HCT116 (cell line): Measurements from ENCODE around the gene NDUFB7. TPM values are rescaled to one million over a fixed set of nuclear protein-coding genes. Genes with fewer than 3 reads are reported as not detected.
"Not testable (repeated sequence)": the region's sequence is repeated elsewhere in the genome, so short reads cannot be mapped to it uniquely, and the experiment has no call there.

Source experiments
- ATAC-seq: fragments of 200-7000 bp; cut with Tn5 transposase; 2 replicates; pipeline ENCODE4 v1.9.1; 2020; ENCODE audit warnings: mild to moderate bottlenecking, moderate library complexity
- BruUV-seq: library from RNA; stranded (reverse); fragments of 400-500 nt; replicated peaks from 2 replicates; lab custom pipeline; 2021; lab: Mats Ljungman, UMichigan
- CTCF ChIA-PET: fragments of 300-600 bp; sonication (Branson Sonifier 250); formaldehyde crosslinking; loops from one replicate; lab custom pipeline; 2021; ENCODE audit warnings: antibody characterized with exemption; lab: Charles Lee
- POLR2A ChIA-PET: fragments of 300-600, 350-600 bp; sonication (Branson Sonifier 250); formaldehyde crosslinking; loops from one replicate; lab custom pipeline; 2021; ENCODE audit warnings: antibody characterized with exemption; lab: Charles Lee
- RAD21 ChIA-PET, 2 experiments: fragments of 300-600 bp; sonication (Branson Sonifier 250); formaldehyde crosslinking; loops; one replicate each; lab custom pipeline; 2023; ENCODE audit warnings: low total read pairs in 2 of 2; ENCODE audit not compliant: uncharacterized antibody in 2 of 2, unreplicated experiment in 2 of 2, low non-redundant PET in 1 of 2; lab: Charles Lee
- DNase-seq: peaks from one replicate; pipeline ENCODE4 v3.0.0-alpha.2; 2010; ENCODE audit warnings: low read depth, low spot score
- H2AFZ ChIP-seq: fragments of 200-600 bp; shearing (Covaris generic), sonication (generic); 2 replicates; pipeline ENCODE4 v1.6.1; 2017; ENCODE audit warnings: low read depth, mixed run types, mixed read lengths, antibody characterized with exemption, low read length; ENCODE audit not compliant: poor library complexity, severe bottlenecking
- H3K27ac ChIP-seq: 2 replicates; pipeline ENCODE4 v1.5.1; 2012; ENCODE audit warnings: low read depth, low read length
- H3K27me3 ChIP-seq: fragments of 200-600 bp; sonication (generic); 2 replicates; pipeline ENCODE4 v1.6.1; 2016; ENCODE audit warnings: mixed run types, low read length, mixed read lengths; ENCODE audit not compliant: insufficient read depth
- H3K36me3 ChIP-seq, 2 experiments: fragments of 200-500 bp in 1 of 2; fragments of 200-600 bp in 1 of 2; sonication (Bioruptor generic) in 1 of 2; sonication (generic) in 1 of 2; 2 replicates each; pipeline versions ENCODE4 v1.5.1 to v1.6.1; 2014 to 2016; ENCODE audit warnings: low read length in 2 of 2, inconsistent platforms in 1 of 2, mixed read lengths in 1 of 2, mixed run types in 1 of 2; ENCODE audit not compliant: insufficient read depth in 2 of 2, control insufficient read depth in 1 of 2
- H3K4me1 ChIP-seq, 2 experiments: fragments of 200-600 bp in 1 of 2; sonication (generic) in 1 of 2; 2 replicates each; pipeline versions ENCODE4 v1.5.1 to v1.6.1; 2012 to 2017; ENCODE audit warnings: low read length in 2 of 2, inconsistent platforms in 1 of 2, mild to moderate bottlenecking in 1 of 2, mixed read lengths in 1 of 2, mixed run types in 1 of 2, moderate library complexity in 1 of 2; ENCODE audit not compliant: insufficient read depth in 2 of 2, control insufficient read depth in 1 of 2
- H3K4me2 ChIP-seq: fragments of 200-600 bp; sonication (generic); 2 replicates; pipeline ENCODE4 v1.6.1; 2017; ENCODE audit warnings: mixed run types, low read length, mixed read lengths
- H3K4me3 ChIP-seq, 2 experiments: fragments of 200-600 bp in 1 of 2; sonication (generic) in 1 of 2; replicated peaks in 1 of 2; 2 replicates each; pipeline ENCODE4 v1.5.1; 2011 to 2016; ENCODE audit warnings: low read length in 2 of 2, control low read depth in 1 of 2, low read depth in 1 of 2, mild to moderate bottlenecking in 1 of 2, mixed read lengths in 1 of 2, mixed run types in 1 of 2
- H3K79me2 ChIP-seq: fragments of 200-600 bp; sonication (generic); 2 replicates; pipeline ENCODE4 v1.6.1; 2017; ENCODE audit warnings: mild to moderate bottlenecking, mixed run types, low read length, moderate library complexity, mixed read lengths; ENCODE audit not compliant: insufficient read depth
- H3K9ac ChIP-seq: fragments of 200-600 bp; sonication (generic); 2 replicates; pipeline ENCODE4 v1.6.1; 2016; ENCODE audit warnings: low read length, mixed read lengths
- H3K9me2 ChIP-seq: fragments of 200-600 bp; sonication (generic), shearing (Covaris generic); 2 replicates; pipeline ENCODE4 v1.6.1; 2017; ENCODE audit warnings: mixed run types, mild to moderate bottlenecking, moderate library complexity; ENCODE audit not compliant: insufficient read depth
- H3K9me3 ChIP-seq, 2 experiments: fragments of 200-500 bp in 1 of 2; fragments of 200-600 bp in 1 of 2; sonication (Bioruptor generic) in 1 of 2; sonication (generic) in 1 of 2; 2 replicates each; pipeline ENCODE4 v1.6.1; 2014 to 2017; ENCODE audit warnings: low read length in 2 of 2, mixed read lengths in 2 of 2, inconsistent platforms in 1 of 2, low read depth in 1 of 2, mild to moderate bottlenecking in 1 of 2, mixed run types in 1 of 2, moderate library complexity in 1 of 2; ENCODE audit not compliant: control insufficient read depth in 1 of 2, insufficient read depth in 1 of 2
- H4K20me1 ChIP-seq: fragments of 200-600 bp; sonication (generic), shearing (Covaris generic); 2 replicates; pipeline ENCODE4 v1.6.1; 2017; ENCODE audit warnings: mixed run types, mild to moderate bottlenecking, moderate library complexity; ENCODE audit not compliant: insufficient read depth
- SP1 ChIP-seq: IDR thresholded peaks from 2 replicates; pipeline ENCODE4 v1.6.1; 2012; ENCODE audit warnings: low read depth
- ZBTB33 ChIP-seq: IDR thresholded peaks from 2 replicates; pipeline ENCODE4 v1.6.1; 2011; ENCODE audit warnings: mild to moderate bottlenecking, low read length, moderate library complexity; ENCODE audit not compliant: insufficient replicate concordance; ENCODE audit errors: extremely low read depth
- intact Hi-C: fragments of 100-400 bp; cut with micrococcal nuclease; formaldehyde crosslinking; loops from 2 replicates; pipeline ENCODE4 v1.10.0; 2022
- total RNA-seq: library from RNA; stranded (reverse); gene quantifications from one replicate; pipeline ENCODE4 v1.2.1, GENCODE V29; 2021; ENCODE audit not compliant: unreplicated experiment

The NDUFB7 gene
- total RNA-seq, 1 experiment from 2014 or later, result 167 TPM

GRCh38 chr19:14614099-14614412 is 42.2 kb upstream of the NDUFB7 start (continued):
- no peak for TF ChIP-seq ZBTB33

GRCh38 chr19:14613399-14614098 is 41.7 kb upstream of the NDUFB7 start:
- H3K9ac ChIP-seq, H2AFZ ChIP-seq, H3K4me2 ChIP-seq, H3K9me3 ChIP-seq, H4K20me1 ChIP-seq, H3K27me3 ChIP-seq, H3K4me3 ChIP-seq, ATAC-seq, intact Hi-C loops, H3K4me1 ChIP-seq, DNase-seq, H3K27ac ChIP-seq, POLR2A ChIA-PET, RAD21 ChIA-PET, H3K79me2 ChIP-seq, BruUV-seq, H3K9me2 ChIP-seq, CTCF ChIA-PET, H3K36me3 ChIP-seq: not testable (repeated sequence)

GRCh38 chr19:14612657-14613056 is 40.8 kb upstream of the NDUFB7 start:
- H3K9me2 ChIP-seq, result no peaks in the 10 kb centered on the region
- ATAC-seq (no peak), DNase-seq (no peak)
- no peak overlapping the region for H2AFZ ChIP-seq
- intact Hi-C loops, result no loop called here
- POLR2A ChIA-PET, result no interaction called here
- no peak for TF ChIP-seq SP1
- TF ChIP-seq, all 23 proteins: peak for 0
- H3K9ac ChIP-seq, result no peak overlapping the region
- no peaks in the 10 kb centered on the region for H3K79me2 ChIP-seq
- ChIA-PET CTCF (no interaction called here), RAD21 (no interaction called here)
- no peaks in the 10 kb centered on the region for H3K36me3 ChIP-seq
- no peaks in the 10 kb centered on the region for H4K20me1 ChIP-seq
- no peaks in the 10 kb centered on the region for H3K9me3 ChIP-seq
- H3K27ac ChIP-seq, result no peak overlapping the region
- no peak overlapping the region for H3K4me3 ChIP-seq
- no peaks in the 10 kb centered on the region for H3K27me3 ChIP-seq
- BruUV-seq, result no TSS peak
- no peaks in the 10 kb centered on the region for H3K4me1 ChIP-seq
- H3K4me2 ChIP-seq, result no peak overlapping the region

GRCh38 chr19:14612242-14612641 is 40.4 kb upstream of the NDUFB7 start:
- RAD21 ChIA-PET, H3K27me3 ChIP-seq, POLR2A ChIA-PET, H3K9me2 ChIP-seq, H2AFZ ChIP-seq, H3K4me2 ChIP-seq, intact Hi-C loops, DNase-seq, ATAC-seq, H3K4me1 ChIP-seq, BruUV-seq, H3K9ac ChIP-seq, H3K36me3 ChIP-seq, H3K9me3 ChIP-seq, H4K20me1 ChIP-seq, H3K79me2 ChIP-seq, H3K27ac ChIP-seq, CTCF ChIA-PET, H3K4me3 ChIP-seq: not testable (repeated sequence)
